Thyroid gland (tissue), 4 donors: ENCODE measurements around the gene TXNRD3. TPM values are rescaled to one million over a fixed set of nuclear protein-coding genes. Genes with fewer than 3 reads are reported as not detected.

Experiments
- DNase-seq, 2 donors: peaks; one replicate each; pipeline ENCODE4 v3.0.0-alpha.2; 2019
- H3K27ac ChIP-seq, 3 donors: fragments of 200-600 bp; sonication (generic); 1 replicate in 2 of 3; 2 replicates in 1 of 3; pipeline ENCODE4 v1.5.1; 2016 to 2019; ENCODE audit warnings: mild to moderate bottlenecking in 1 of 3, moderate library complexity in 1 of 3
- H3K27me3 ChIP-seq: fragments of 200-600 bp; sonication (generic); one replicate; pipeline ENCODE4 v1.5.1; 2019
- H3K36me3 ChIP-seq, 2 donors: fragments of 200-600 bp; sonication (generic); one replicate each; pipeline ENCODE4 v1.5.1; 2016 to 2019
- H3K4me1 ChIP-seq, 2 donors: fragments of 200-600 bp; sonication (generic); one replicate each; pipeline ENCODE4 v1.5.1; 2017 to 2019
- H3K4me3 ChIP-seq, 3 donors: fragments of 200-600 bp; sonication (generic); replicated peaks in 1 of 3; 1 replicate in 2 of 3; 2 replicates in 1 of 3; pipeline ENCODE4 v1.5.1; 2016; ENCODE audit warnings: mild to moderate bottlenecking in 1 of 3
- H3K9me3 ChIP-seq: fragments of 200-600 bp; sonication (generic); one replicate; pipeline ENCODE4 v1.5.1; 2017
- CTCF ChIP-seq, 6 experiments: fragments of 200-600 bp in 3 of 6; fragments of 450-650 bp in 3 of 6; sonication (generic) in 3 of 6; IDR thresholded peaks; one replicate each; pipeline ENCODE4 v1.5.1; 2016 to 2019; ENCODE audit warnings: antibody characterized with exemption in 6 of 6, mild to moderate bottlenecking in 2 of 6, inconsistent platforms in 1 of 6, moderate library complexity in 1 of 6
- POLR2A ChIP-seq, 2 donors: fragments of 450-650 bp; IDR thresholded peaks; one replicate each; pipeline ENCODE4 v1.6.1; 2017; ENCODE audit warnings: antibody characterized with exemption in 2 of 2, mild to moderate bottlenecking in 2 of 2, moderate library complexity in 1 of 2
- WGBS, 2 donors: methylation state at CpG; one replicate each; pipeline ENCODE4 v1.1.5; 2017; 5-methylcytosine and 5-hydroxymethylcytosine counted together
- intact Hi-C: fragments of 100-400 bp; cut with DNase I; formaldehyde crosslinking; loops from one replicate; pipeline ENCODE4 v1.15.1; 2023
- total RNA-seq, 4 donors: library from RNA; depleted of rRNA; stranded (reverse); fragments of >200 nt; gene quantifications; one replicate each; pipeline ENCODE4 v1.2.3, GENCODE V29; 2016

TXNRD3 gene
- total RNA-seq, result 10 to 100 TPM; 14.4 to 21.3 (median 17.7) TPM

- Histone ChIP-seq H3K27ac (peak within 1 kb of the TSS; percentile 51 to 75 (median 60)), H3K9me3 (no peaks in the 10 kb centered on the region), H3K36me3 (no peaks in the 10 kb centered on the region), H3K27me3 (no peaks in the 10 kb centered on the region), H3K4me3 (peak within 1 kb of the TSS; percentile 29 to 78 (median 56)), H3K4me1 (peaks cover 4 to 5% of the 10 kb centered on the region in 2 donors)
- DNase-seq, result peak; percentile 89 to 92
- TF ChIP-seq POLR2A (IDR thresholded peaks at IDR 0.05) (peak in 1 of 2 donors; percentile 83), CTCF (IDR thresholded peaks at IDR 0.05) (peak in 3 of 6 experiments; percentile 25 to 41 (median 26))
- WGBS, 2 donors, result 0 to 2% methylated on average over 11 to 19 of the region's 102 CpGs
- intact Hi-C loops, result no loop called here
Observed at GRCh38 chr3:126654571-126655383, at the start of gene TXNRD3. TSS of gene TXNRD3 (minus strand) at chr3:126655124.

GRCh38 chr3:126703512-126704493, 48.9 kb upstream of the TXNRD3 start, which contains the start of gene CHCHD6:
TSS of gene CHCHD6 (plus strand) at chr3:126704240. CDS start at chr3:126704313, 73 bp downstream.
- Histone ChIP-seq H3K27ac (no peak within 1 kb of the TSS), H3K4me3 (peak within 1 kb of the TSS; percentile 77 to 91 (median 80)), H3K27me3 (no peaks in the 10 kb centered on the region), H3K36me3 (no peaks in the 10 kb centered on the region), H3K4me1 (peaks cover 7 to 9% of the 10 kb centered on the region in 2 donors), H3K9me3 (no peaks in the 10 kb centered on the region)
- DNase-seq, result peak; percentile 96 to 99
- intact Hi-C loops, result no loop called here
- TF ChIP-seq POLR2A (IDR thresholded peaks at IDR 0.05), result peak in 1 of 2 donors; percentile 35
- no peak for TF ChIP-seq CTCF (IDR thresholded peaks at IDR 0.05)
- 10 to 13% methylated on average over 17 to 23 of the region's 69 CpGs for WGBS, 2 donors

- intact Hi-C loops, result no loop called here
- TF ChIP-seq CTCF (IDR thresholded peaks at IDR 0.05) (no peak), POLR2A (IDR thresholded peaks at IDR 0.05) (no peak)
- Histone ChIP-seq H3K9me3 (no peaks in the 10 kb centered on the region), H3K27ac (no peak overlapping the region), H3K36me3 (no peaks in the 10 kb centered on the region), H3K4me3 (no peak overlapping the region), H3K27me3 (no peaks in the 10 kb centered on the region), H3K4me1 (peaks cover 5 to 8% of the 10 kb centered on the region in 2 donors)
- DNase-seq, result no peak
- 84 to 88% methylated on average over 7 of the region's 7 CpGs for WGBS, 2 donors
Observed at GRCh38 chr3:126699011-126699410, 44.1 kb upstream of the TXNRD3 start.

GRCh38 chr3:126696701-126697267, 41.9 kb upstream of the TXNRD3 start:
- no peaks in the 10 kb centered on the region for H3K9me3 ChIP-seq
- no peak overlapping the region for H3K4me3 ChIP-seq
- peaks cover 5 to 8% of the 10 kb centered on the region in 2 donors for H3K4me1 ChIP-seq
- H3K36me3 ChIP-seq, result no peaks in the 10 kb centered on the region
- peak; percentile 73 to 76 for DNase-seq
- WGBS, 2 donors, result 30 to 36% methylated on average over 5 of the region's 5 CpGs
- no peaks in the 10 kb centered on the region for H3K27me3 ChIP-seq
- intact Hi-C loops, result no loop called here
- TF ChIP-seq POLR2A (IDR thresholded peaks at IDR 0.05), result no peak
- peak overlapping the region; percentile 39 to 59 (median 50) for H3K27ac ChIP-seq

GRCh38 chr3:126693921-126694320, 39.0 kb upstream of the TXNRD3 start:
- intact Hi-C loops, result no loop called here
- WGBS, 2 donors, result 43 to 52% methylated on average over 3 of the region's 3 CpGs
- no peak overlapping the region for H3K27ac ChIP-seq
- no peaks in the 10 kb centered on the region for H3K9me3 ChIP-seq
- no peak for DNase-seq
- no peak overlapping the region for H3K4me3 ChIP-seq
- H3K27me3 ChIP-seq, result no peaks in the 10 kb centered on the region
- TF ChIP-seq CTCF (IDR thresholded peaks at IDR 0.05) (no peak), POLR2A (IDR thresholded peaks at IDR 0.05) (no peak)
- H3K36me3 ChIP-seq, result no peaks in the 10 kb centered on the region
- peaks cover 5 to 8% of the 10 kb centered on the region in 2 donors for H3K4me1 ChIP-seq
